Common myeloid progenitor, CD34-positive (primary cell): ENCODE data around the gene SLC10A1.
"Not testable (repeated sequence)": the region's sequence is repeated elsewhere in the genome, so short reads cannot be mapped to it uniquely, and the experiment has no call there.

ENCODE experiments used
- CTCF ChIA-PET: fragments of 350-600 bp; sonication (Branson Sonifier 250); formaldehyde crosslinking; loops from one replicate; lab custom pipeline; 2021; ENCODE audit warnings: antibody characterized with exemption; lab: Charles Lee
- POLR2A ChIA-PET: fragments of 350-600 bp; sonication (Branson Sonifier 250); formaldehyde crosslinking; loops from one replicate; lab custom pipeline; 2021; ENCODE audit warnings: antibody characterized with exemption; lab: Charles Lee
- DNase-seq, 3 donors: peaks; one replicate each; pipeline versions ENCODE4 v3.0.0 to v3.0.0-alpha.2; 2013
- H3K27ac ChIP-seq, 2 experiments: 1 replicate in 1 of 2; 2 replicates in 1 of 2; pipeline ENCODE4 v1.7.0; 2013; ENCODE audit warnings: inconsistent platforms in 2 of 2, low read length in 2 of 2, mild to moderate bottlenecking in 2 of 2, low read depth in 1 of 2, moderate library complexity in 1 of 2; ENCODE audit not compliant: severe bottlenecking in 2 of 2, insufficient read depth in 1 of 2, poor library complexity in 1 of 2
- H3K27me3 ChIP-seq, 5 experiments: replicated peaks in 2 of 5; 1 replicate in 3 of 5; 2 replicates in 2 of 5; pipeline versions ENCODE4 v1.6.1 to v1.7.0; 2013; ENCODE audit warnings: low read length in 4 of 5, mild to moderate bottlenecking in 2 of 5, moderate library complexity in 2 of 5, inconsistent platforms in 1 of 5; ENCODE audit not compliant: insufficient read depth in 5 of 5, control insufficient read depth in 4 of 5
- H3K36me3 ChIP-seq, 4 experiments: 1 replicate in 2 of 4; 2 replicates in 2 of 4; pipeline versions ENCODE4 v1.6.1 to v1.7.0; 2013; ENCODE audit warnings: low read length in 3 of 4, control low read depth in 1 of 4, mild to moderate bottlenecking in 1 of 4; ENCODE audit not compliant: control insufficient read depth in 4 of 4, insufficient read depth in 4 of 4
- H3K4me1 ChIP-seq, 4 experiments: 1 replicate in 3 of 4; 2 replicates in 1 of 4; pipeline versions ENCODE4 v1.6.1 to v1.7.1; 2013; ENCODE audit warnings: low read length in 3 of 4, mild to moderate bottlenecking in 3 of 4, control low read depth in 1 of 4, inconsistent platforms in 1 of 4, moderate library complexity in 1 of 4; ENCODE audit not compliant: control insufficient read depth in 4 of 4, insufficient read depth in 4 of 4; ENCODE audit errors: control extremely low read depth in 1 of 4
- H3K4me3 ChIP-seq, 7 experiments: 1 replicate in 4 of 7; 2 replicates in 3 of 7; pipeline versions ENCODE4 v1.5.1 to v1.7.0; 2013; ENCODE audit warnings: mild to moderate bottlenecking in 7 of 7, low read length in 6 of 7, moderate library complexity in 6 of 7, inconsistent platforms in 2 of 7, low read depth in 2 of 7, control low read depth in 1 of 7; ENCODE audit not compliant: insufficient read depth in 4 of 7, control insufficient read depth in 1 of 7; ENCODE audit errors: extremely low read depth in 1 of 7
- H3K9me3 ChIP-seq, 5 experiments: 1 replicate in 4 of 5; 2 replicates in 1 of 5; pipeline versions ENCODE4 v1.6.1 to v1.7.1; 2013; ENCODE audit warnings: low read length in 4 of 5, mild to moderate bottlenecking in 2 of 5, inconsistent platforms in 1 of 5, low read depth in 1 of 5, moderate library complexity in 1 of 5; ENCODE audit not compliant: control insufficient read depth in 4 of 5, insufficient read depth in 2 of 5; ENCODE audit errors: control extremely low read depth in 1 of 5
- WGBS: methylation state at CpG from one replicate; pipeline ENCODE4 v1.1.5; 2013; ENCODE audit not compliant: insufficient coverage; 5-methylcytosine and 5-hydroxymethylcytosine counted together

Gene SLC10A1

GRCh38 chr14:69819607-69820006 lies 22.6 kb upstream of the SLC10A1 start:
- DNase-seq: no peak
- ChIA-PET POLR2A (no interaction called here), CTCF (interaction anchor here (1.5 to 4.6 kb wide), 4 partner anchors 198 to 225 kb away, joined by 4 to 46 read pairs (median 9); no protein-coding TSS in a partner anchor)
- H3K27me3 ChIP-seq: peaks cover 0 to 14% (median 0%) of the 10 kb centered on the region in 5 experiments
- H3K9me3 ChIP-seq: no peaks in the 10 kb centered on the region
- H3K27ac ChIP-seq: no peak overlapping the region
- 94% methylated on average over 3 of the region's 8 CpGs for WGBS
- H3K4me1 ChIP-seq: peaks cover 0 to 2% (median 0%) of the 10 kb centered on the region in 4 experiments
- no peak overlapping the region for H3K4me3 ChIP-seq
- H3K36me3 ChIP-seq: no peaks in the 10 kb centered on the region

GRCh38 chr14:69818758-69819191 lies 21.7 kb upstream of the SLC10A1 start:
- H3K9me3 ChIP-seq: no peaks in the 10 kb centered on the region
- POLR2A ChIA-PET: no interaction called here
- DNase-seq: peak; percentile 70 to 82 (median 75)
- peaks cover 0 to 2% (median 0%) of the 10 kb centered on the region in 4 experiments for H3K4me1 ChIP-seq
- CTCF ChIA-PET: interaction anchor here (0.6 to 4.6 kb wide), 16 partner anchors 11 to 499 kb away, joined by 3 to 46 read pairs (median 4); no protein-coding TSS in a partner anchor
- H3K27me3 ChIP-seq: peaks cover 0 to 17% (median 2%) of the 10 kb centered on the region in 5 experiments
- no peak overlapping the region for H3K4me3 ChIP-seq
- H3K36me3 ChIP-seq: no peaks in the 10 kb centered on the region
- no peak overlapping the region for H3K27ac ChIP-seq
- 11% methylated on average over 11 of the region's 11 CpGs for WGBS

- H3K9me3 ChIP-seq: no peaks in the 10 kb centered on the region
- H3K4me3 ChIP-seq: no peak overlapping the region
- CTCF ChIA-PET: interaction anchor here (1.1 to 4.6 kb wide), 3 partner anchors 14 to 213 kb away, joined by 3 to 46 read pairs (median 3); no protein-coding TSS in a partner anchor
- POLR2A ChIA-PET: no interaction called here
- DNase-seq: no peak
- no peak overlapping the region for H3K27ac ChIP-seq
- WGBS: 100% methylated on average over 3 of the region's 5 CpGs
- H3K36me3 ChIP-seq: no peaks in the 10 kb centered on the region
- H3K27me3 ChIP-seq: peaks cover 0 to 17% (median 2%) of the 10 kb centered on the region in 5 experiments
- peaks cover 0 to 2% (median 0%) of the 10 kb centered on the region in 4 experiments for H3K4me1 ChIP-seq
These were observed 19.2 kb upstream of the SLC10A1 start for GRCh38 chr14:69816216-69816615.

- no peak for DNase-seq
- H3K4me3 ChIP-seq: no peak overlapping the region
- POLR2A ChIA-PET: no interaction called here
- peaks cover 0 to 17% (median 2%) of the 10 kb centered on the region in 5 experiments for H3K27me3 ChIP-seq
- no peak overlapping the region for H3K27ac ChIP-seq
- no peaks in the 10 kb centered on the region for H3K36me3 ChIP-seq
- WGBS: 73% methylated on average over 3 of the region's 5 CpGs
- peaks cover 0 to 2% (median 0%) of the 10 kb centered on the region in 4 experiments for H3K4me1 ChIP-seq
- no peaks in the 10 kb centered on the region for H3K9me3 ChIP-seq
- CTCF ChIA-PET: interaction anchor here (0.8 to 4.6 kb wide), 5 partner anchors 13 to 229 kb away, joined by 3 to 46 read pairs (median 4); no protein-coding TSS in a partner anchor
These were observed 18.5 kb upstream of the SLC10A1 start for GRCh38 chr14:69815556-69815955.

- WGBS: 90% methylated on average over 3 of the region's 3 CpGs
- no peak overlapping the region for H3K27ac ChIP-seq
- H3K36me3 ChIP-seq: no peaks in the 10 kb centered on the region
- no peaks in the 10 kb centered on the region for H3K9me3 ChIP-seq
- peaks cover 0 to 17% (median 2%) of the 10 kb centered on the region in 5 experiments for H3K27me3 ChIP-seq
- peaks cover 0 to 2% (median 0%) of the 10 kb centered on the region in 4 experiments for H3K4me1 ChIP-seq
- ChIA-PET CTCF (interaction anchor here (1.4 to 2.5 kb wide), 2 partner anchors 215 to 219 kb away, joined by 3 to 16 read pairs; no protein-coding TSS in a partner anchor), POLR2A (no interaction called here)
- DNase-seq: no peak
- no peak overlapping the region for H3K4me3 ChIP-seq
These were observed 17.4 kb upstream of the SLC10A1 start for GRCh38 chr14:69814397-69814796.

GRCh38 chr14:69813346-69813745 lies 16.3 kb upstream of the SLC10A1 start:
- H3K4me3 ChIP-seq, H3K27ac ChIP-seq, H3K36me3 ChIP-seq, DNase-seq, POLR2A ChIA-PET, H3K4me1 ChIP-seq, H3K9me3 ChIP-seq: not testable (repeated sequence)
- 93% methylated on average over 6 of the region's 6 CpGs for WGBS
- CTCF ChIA-PET: interaction anchor here (1.4 to 2.5 kb wide), 2 partner anchors 216 to 220 kb away, joined by 3 to 16 read pairs; no protein-coding TSS in a partner anchor
- H3K27me3 ChIP-seq: peaks cover 0 to 17% (median under 1%) of the 10 kb centered on the region in 5 experiments

- CTCF ChIA-PET: interaction anchor here (2.5 kb wide), 1 partner anchor 216 kb away, joined by 16 read pairs; no protein-coding TSS in a partner anchor
- H3K9me3 ChIP-seq: no peaks in the 10 kb centered on the region
- H3K36me3 ChIP-seq: no peaks in the 10 kb centered on the region
- H3K27me3 ChIP-seq: peaks cover 0 to 17% (median 0%) of the 10 kb centered on the region in 5 experiments
- H3K4me3 ChIP-seq: no peak overlapping the region
- H3K27ac ChIP-seq: no peak overlapping the region
- no peaks in the 10 kb centered on the region for H3K4me1 ChIP-seq
- POLR2A ChIA-PET: no interaction called here
- WGBS: 97% methylated on average over 9 of the region's 9 CpGs
- DNase-seq: no peak
These were observed 15.7 kb upstream of the SLC10A1 start for GRCh38 chr14:69812711-69813110.
